Stimulated activated memory B cell treated with anti-CD40 and anti-IgM and Interleukin-4, amounts not matched to agents 10 μg/mL and 1 μg/mL and 100 μg/mL, for 72 hours (primary cell): ENCODE data around the gene RASGRF1.

Source experiments
- ATAC-seq: fragments of 150-1000 bp; cut with Tn5 transposase; 2 replicates; pipeline ENCODE4 v1.10.0; 2021
- H3K27ac Mint-ChIP-seq: one replicate; pipeline ENCODE4 v1.8.0; 2022; ENCODE audit warnings: mild to moderate bottlenecking, mixed read lengths
- H3K27me3 Mint-ChIP-seq: one replicate; pipeline ENCODE4 v1.8.0; 2022; ENCODE audit warnings: mixed read lengths
- H3K36me3 Mint-ChIP-seq: one replicate; pipeline ENCODE4 v1.8.0; 2022; ENCODE audit warnings: mixed read lengths
- H3K4me1 Mint-ChIP-seq: one replicate; pipeline ENCODE4 v1.8.0; 2022; ENCODE audit warnings: mixed read lengths
- H3K4me3 Mint-ChIP-seq: one replicate; pipeline ENCODE4 v1.8.0; 2022; ENCODE audit warnings: mild to moderate bottlenecking, moderate library complexity, mixed read lengths
- H3K9me3 Mint-ChIP-seq: one replicate; pipeline ENCODE4 v1.8.0; 2022; ENCODE audit warnings: mixed read lengths

The RASGRF1 gene

GRCh38 chr15:78987556-78988360, 102.8 kb downstream of the RASGRF1 start:
- H3K27me3 Mint-ChIP-seq, result no peaks in the 10 kb centered on the region
- ATAC-seq, result no peak

DNA sequence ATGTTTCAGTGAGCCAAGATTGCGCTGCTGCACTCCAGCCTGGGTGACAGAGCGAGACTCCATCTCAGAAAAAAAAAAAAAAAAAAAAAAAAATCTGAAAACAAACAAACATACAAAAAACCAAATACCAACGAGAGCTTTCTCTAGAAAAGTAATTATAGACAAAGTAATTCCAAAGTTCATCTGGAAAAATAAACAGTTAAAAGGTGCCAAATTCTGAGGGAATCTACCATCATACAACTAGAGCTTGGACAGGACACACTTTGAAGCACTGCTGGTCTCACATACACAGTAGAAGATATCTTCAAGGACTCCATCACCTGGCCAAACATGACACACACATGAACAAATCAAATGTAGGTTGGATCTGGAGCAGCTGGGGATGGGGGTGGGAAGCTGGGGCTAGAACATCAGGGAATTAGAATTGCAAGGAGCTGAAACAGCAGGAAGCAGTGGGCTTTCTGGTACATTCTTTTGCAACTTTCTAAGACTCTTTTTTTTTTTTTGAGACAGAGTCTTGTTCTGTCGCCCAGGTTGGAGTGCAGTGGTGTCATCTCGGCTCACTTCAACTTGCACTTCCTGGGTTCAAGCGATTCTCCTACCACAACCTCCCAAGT, 104.6 kb downstream of the RASGRF1 start:
- H3K36me3 Mint-ChIP-seq, result peaks cover 23% of the 10 kb centered on the region
- H3K4me3 Mint-ChIP-seq, result no peak overlapping the region
- peaks cover 34% of the 10 kb centered on the region for H3K4me1 Mint-ChIP-seq
- ATAC-seq, result no peak
- H3K27me3 Mint-ChIP-seq, result no peaks in the 10 kb centered on the region
- no peaks in the 10 kb centered on the region for H3K9me3 Mint-ChIP-seq
- H3K27ac Mint-ChIP-seq, result no peak overlapping the region

More at GRCh38 chr15:78987556-78988360, 102.8 kb downstream of the RASGRF1 start:
- Mint-ChIP-seq H3K36me3 (peaks cover 32% of the 10 kb centered on the region), H3K27ac (peak overlapping the region; percentile 83), H3K4me3 (no peak overlapping the region), H3K9me3 (no peaks in the 10 kb centered on the region), H3K4me1 (peaks cover 37% of the 10 kb centered on the region)

- H3K27ac Mint-ChIP-seq, result no peak overlapping the region
- H3K36me3 Mint-ChIP-seq, result peaks cover 13% of the 10 kb centered on the region
- H3K9me3 Mint-ChIP-seq, result no peaks in the 10 kb centered on the region
- H3K27me3 Mint-ChIP-seq, result no peaks in the 10 kb centered on the region
- no peak for ATAC-seq
- no peak overlapping the region for H3K4me3 Mint-ChIP-seq
- peaks cover 48% of the 10 kb centered on the region for H3K4me1 Mint-ChIP-seq
Observed at GRCh38 chr15:78984041-78984440, 106.5 kb downstream of the RASGRF1 start.

DNA sequence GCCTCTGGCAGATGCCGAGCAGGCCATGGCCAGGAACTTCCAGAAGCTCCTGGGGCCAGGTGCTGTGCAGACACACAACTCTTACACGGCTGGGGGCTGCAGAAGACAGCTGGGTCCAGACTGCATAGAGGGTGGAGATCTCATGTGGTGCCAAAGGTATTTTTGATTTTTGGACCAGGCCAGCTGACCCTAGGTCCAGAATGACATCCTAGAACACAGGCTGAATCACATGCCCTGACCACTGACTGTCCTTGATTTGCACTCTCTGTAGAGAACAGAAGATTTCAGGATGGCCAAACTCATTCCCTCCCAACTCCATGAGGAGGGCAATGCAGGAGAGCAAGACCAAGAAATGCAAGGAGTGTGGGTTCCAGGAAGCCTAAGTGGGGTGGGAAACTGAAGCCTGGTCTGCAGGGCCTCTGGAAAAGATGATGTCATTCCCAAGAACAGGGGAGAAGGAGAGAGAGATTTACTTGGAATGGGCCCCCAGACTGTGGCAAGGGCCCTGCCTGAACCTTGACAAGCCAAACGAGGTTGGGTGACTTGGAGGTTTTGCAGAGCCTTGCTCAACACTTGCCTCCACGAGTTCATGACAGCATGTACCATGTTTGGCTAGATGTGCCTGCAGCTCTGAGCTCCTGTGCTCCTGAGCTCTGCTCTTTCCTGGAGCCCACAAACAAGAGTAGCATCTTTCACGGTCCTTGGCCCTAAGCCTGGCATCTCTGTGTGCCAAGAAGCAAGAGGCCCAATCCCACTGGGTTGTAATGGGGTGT, 107.2 kb downstream of the RASGRF1 start:
- ATAC-seq, result no peak
- Mint-ChIP-seq H3K4me1 (peaks cover 49% of the 10 kb centered on the region), H3K27me3 (no peaks in the 10 kb centered on the region), H3K4me3 (no peak overlapping the region), H3K9me3 (no peaks in the 10 kb centered on the region), H3K36me3 (peaks cover 13% of the 10 kb centered on the region), H3K27ac (no peak overlapping the region)

- Mint-ChIP-seq H3K27me3 (no peaks in the 10 kb centered on the region), H3K36me3 (peaks cover 13% of the 10 kb centered on the region), H3K9me3 (no peaks in the 10 kb centered on the region), H3K4me3 (no peak overlapping the region), H3K4me1 (peaks cover 49% of the 10 kb centered on the region), H3K27ac (no peak overlapping the region)
- ATAC-seq, result no peak
Observed at GRCh38 chr15:78982736-78983135, 107.8 kb downstream of the RASGRF1 start.

DNA sequence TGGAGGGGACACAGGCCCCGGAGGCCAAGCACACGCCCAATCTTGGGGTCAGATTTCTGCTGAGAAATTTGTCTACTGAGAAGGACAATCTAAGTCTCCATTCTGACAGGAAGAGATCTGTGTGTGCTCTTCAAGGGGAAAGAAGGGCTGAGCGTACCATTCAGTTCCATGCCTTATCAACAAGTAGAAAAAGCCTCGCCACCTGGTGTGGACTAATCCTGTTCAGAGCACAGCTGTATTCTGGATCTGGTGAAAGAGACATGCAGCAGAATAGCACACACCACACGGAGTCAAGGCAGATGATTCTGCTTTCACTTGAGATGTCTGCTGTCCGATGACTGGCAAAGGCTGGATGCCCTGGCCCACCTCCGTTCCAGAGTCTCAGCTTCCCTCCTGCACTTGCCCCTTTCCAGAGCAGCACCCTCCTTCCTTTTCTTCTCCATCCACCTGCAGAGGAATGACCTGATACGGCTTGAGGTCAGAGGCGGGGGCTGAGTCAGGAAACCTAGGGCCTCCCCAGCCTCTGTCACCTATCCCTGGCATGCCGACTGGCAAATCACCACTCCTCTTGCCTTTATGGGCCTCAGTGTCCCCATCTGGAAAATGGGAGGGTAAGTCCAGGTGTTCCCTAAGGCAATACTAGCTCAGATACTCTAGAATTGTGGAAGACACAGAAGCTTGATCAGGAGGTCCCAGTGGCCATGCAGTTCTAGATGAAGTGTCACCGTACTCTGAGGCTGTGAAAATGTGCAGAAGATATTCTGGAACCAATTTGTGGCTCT, 108.9 kb downstream of the RASGRF1 start:
- Mint-ChIP-seq H3K4me3 (no peak overlapping the region), H3K27ac (no peak overlapping the region), H3K4me1 (peaks cover 56% of the 10 kb centered on the region), H3K27me3 (no peaks in the 10 kb centered on the region), H3K36me3 (peaks cover 13% of the 10 kb centered on the region), H3K9me3 (no peaks in the 10 kb centered on the region)
- no peak for ATAC-seq

DNA sequence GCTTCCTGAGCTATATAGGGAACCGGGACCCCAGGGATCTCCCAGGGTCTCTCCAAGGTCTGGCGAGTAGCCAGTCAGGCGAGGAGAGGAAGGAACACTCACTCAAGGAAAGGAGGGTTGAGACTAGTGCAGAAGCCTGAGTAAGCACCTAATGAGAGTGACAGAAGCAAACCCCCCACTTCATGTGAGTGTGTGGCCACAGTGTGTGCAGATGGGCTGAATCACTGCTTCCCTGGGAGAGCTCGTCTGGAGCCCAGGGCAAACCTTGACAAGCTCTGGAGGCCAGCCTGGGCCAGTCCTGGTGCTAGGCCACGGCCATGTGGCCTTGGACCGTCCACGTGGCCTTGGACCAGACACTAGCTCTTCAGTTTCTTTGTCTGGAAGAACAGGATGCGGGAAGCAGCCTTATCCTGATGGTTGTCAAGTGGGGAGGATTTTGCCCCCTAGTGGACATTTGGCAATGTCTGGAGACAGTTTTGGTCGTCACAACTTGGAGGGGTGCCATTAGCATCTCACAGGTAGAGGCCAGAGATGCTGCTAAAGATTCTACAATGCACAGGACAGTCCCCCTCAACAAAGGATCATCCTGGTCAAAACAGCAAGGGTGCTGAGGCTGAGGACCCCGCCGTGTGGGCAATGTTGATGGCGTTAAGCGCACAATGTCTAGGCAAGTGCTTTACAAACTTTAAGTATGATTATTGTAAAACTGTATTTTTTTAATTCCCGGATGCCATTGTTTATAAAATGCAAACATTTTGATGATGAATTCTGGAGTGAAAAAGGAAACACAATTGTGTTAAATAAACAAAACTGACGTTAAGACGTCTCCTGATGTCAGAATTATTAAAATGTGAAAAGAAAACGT, 110.9 kb downstream of the RASGRF1 start:
- Mint-ChIP-seq H3K4me3 (peak overlapping the region; percentile 81), H3K27me3 (no peaks in the 10 kb centered on the region), H3K4me1 (peaks cover 69% of the 10 kb centered on the region), H3K27ac (peak overlapping the region; percentile 90), H3K36me3 (peaks cover 13% of the 10 kb centered on the region), H3K9me3 (no peaks in the 10 kb centered on the region)
- ATAC-seq, result no peak

DNA sequence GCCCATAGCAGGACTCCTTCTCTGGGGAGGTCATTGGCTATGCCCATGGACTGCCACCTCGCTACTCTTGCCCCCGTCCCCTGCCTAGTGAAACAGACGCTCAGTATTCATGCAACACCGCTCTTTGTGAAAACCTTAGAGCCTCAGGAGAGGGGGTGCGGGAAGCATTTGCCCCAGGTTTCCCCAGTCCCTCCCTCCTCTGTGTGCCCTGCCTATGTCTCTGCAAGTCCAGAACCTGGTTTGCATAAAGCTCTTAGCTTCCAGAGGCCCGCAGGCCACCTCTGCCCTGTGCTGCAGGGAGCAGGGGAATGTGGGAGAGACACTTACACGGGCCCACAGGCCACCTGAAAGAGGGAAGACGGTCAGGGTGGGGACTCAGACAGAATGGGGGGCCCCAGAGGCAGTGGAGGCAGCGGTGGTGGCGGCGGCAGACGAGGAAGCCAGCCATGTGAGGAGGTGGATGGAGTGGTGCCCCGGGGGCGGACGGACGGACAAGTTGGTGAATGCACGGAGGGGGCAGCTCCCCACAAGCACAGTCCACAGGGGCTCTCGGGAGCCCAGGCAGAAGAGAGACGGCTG, 111.9 kb downstream of the RASGRF1 start:
- Mint-ChIP-seq H3K36me3 (peaks cover 6% of the 10 kb centered on the region), H3K27ac (peak overlapping the region; percentile 90), H3K9me3 (no peaks in the 10 kb centered on the region), H3K4me3 (peak overlapping the region; percentile 81), H3K4me1 (peaks cover 66% of the 10 kb centered on the region), H3K27me3 (no peaks in the 10 kb centered on the region)
- no peak for ATAC-seq

- Mint-ChIP-seq H3K36me3 (no peaks in the 10 kb centered on the region), H3K27me3 (no peaks in the 10 kb centered on the region), H3K4me1 (peaks cover 59% of the 10 kb centered on the region), H3K4me3 (peak overlapping the region; percentile 51), H3K9me3 (no peaks in the 10 kb centered on the region), H3K27ac (peak overlapping the region; percentile 90)
- peak; percentile 68 for ATAC-seq
Observed at GRCh38 chr15:78977591-78978347, 112.8 kb downstream of the RASGRF1 start.

DNA sequence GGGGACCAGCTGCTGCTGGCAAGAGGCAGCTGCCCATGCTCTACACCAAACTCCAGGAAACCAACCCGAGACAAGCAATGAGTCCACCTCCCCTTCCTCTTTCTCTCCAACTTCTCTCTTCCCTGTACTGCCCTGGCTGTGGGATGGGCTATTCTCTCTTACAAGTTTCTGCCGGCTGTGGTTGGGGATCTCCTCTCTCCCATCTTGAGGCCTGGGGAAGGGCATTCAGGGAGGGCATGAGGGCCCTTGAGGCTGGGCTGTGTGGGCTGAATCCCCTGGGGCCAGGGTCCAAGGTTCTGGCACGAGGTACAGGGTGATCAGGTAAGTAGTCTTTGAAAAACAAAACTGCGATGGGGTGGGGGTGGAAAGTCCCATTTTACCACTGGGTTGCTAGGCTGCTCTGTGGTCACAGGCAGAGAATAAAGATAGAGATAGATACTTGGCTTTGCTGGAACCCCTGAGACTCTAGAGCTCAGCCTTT, 113.4 kb downstream of the RASGRF1 start:
- ATAC-seq, result peak; percentile 92
- no peaks in the 10 kb centered on the region for H3K36me3 Mint-ChIP-seq
- no peaks in the 10 kb centered on the region for H3K27me3 Mint-ChIP-seq
- peak overlapping the region; percentile 90 for H3K27ac Mint-ChIP-seq
- no peaks in the 10 kb centered on the region for H3K9me3 Mint-ChIP-seq
- H3K4me1 Mint-ChIP-seq, result peaks cover 53% of the 10 kb centered on the region
- H3K4me3 Mint-ChIP-seq, result peak overlapping the region; percentile 51

DNA sequence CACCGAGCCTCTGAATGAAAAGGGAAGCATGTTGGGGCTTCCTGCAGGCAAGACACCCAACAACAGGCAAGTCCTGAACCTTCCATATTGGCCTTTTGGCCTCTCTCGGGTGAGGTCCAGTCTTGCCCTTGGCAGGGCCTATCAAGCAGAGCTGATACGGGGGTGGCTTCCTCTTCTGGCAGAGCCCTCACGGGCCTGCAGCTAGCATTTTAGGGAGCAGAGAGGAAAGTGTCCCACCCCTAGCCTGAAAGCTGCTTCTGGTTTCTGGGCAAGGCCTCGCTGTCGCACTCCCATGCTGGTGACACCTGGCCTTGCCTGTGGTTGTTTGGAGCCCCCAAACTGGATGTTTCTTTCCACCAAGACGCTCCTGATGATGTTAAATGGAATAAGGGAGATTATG, 113.9 kb downstream of the RASGRF1 start:
- H3K4me3 Mint-ChIP-seq, result no peak overlapping the region
- peaks cover 50% of the 10 kb centered on the region for H3K4me1 Mint-ChIP-seq
- peak overlapping the region; percentile 90 for H3K27ac Mint-ChIP-seq
- peak; percentile 22 for ATAC-seq
- no peaks in the 10 kb centered on the region for H3K9me3 Mint-ChIP-seq
- H3K27me3 Mint-ChIP-seq, result no peaks in the 10 kb centered on the region
- no peaks in the 10 kb centered on the region for H3K36me3 Mint-ChIP-seq

DNA sequence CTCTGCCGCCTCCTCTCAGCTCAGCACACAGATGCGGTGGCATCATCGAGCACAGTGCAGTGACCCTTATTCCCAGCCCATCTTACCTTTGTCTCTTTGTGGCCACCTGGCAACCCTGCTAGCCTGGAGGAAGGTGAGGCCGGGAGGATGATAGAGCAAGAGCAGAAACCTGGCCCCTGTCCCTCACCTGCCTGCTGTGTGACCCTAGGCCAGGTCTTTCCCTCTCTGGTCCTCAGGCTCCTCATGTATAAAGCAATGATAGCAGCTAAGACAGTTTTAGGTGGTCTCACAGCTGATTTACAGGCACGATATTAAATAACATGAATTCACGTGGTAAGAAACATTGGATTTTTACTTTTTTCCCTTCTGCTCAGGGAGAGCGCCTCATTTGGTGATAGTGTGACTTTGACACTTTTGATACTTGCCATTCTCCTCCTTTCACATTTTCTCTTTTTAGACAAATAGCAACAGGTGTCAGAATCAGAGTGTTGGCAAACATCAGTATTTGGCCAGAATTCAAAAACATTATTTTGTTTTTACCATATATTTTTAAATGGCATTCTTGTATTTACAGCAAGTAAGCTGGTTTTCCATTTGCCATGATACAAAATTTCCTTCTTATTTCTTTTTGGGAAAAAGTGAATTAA, 116.2 kb downstream of the RASGRF1 start:
- Mint-ChIP-seq H3K4me1 (peaks cover 45% of the 10 kb centered on the region), H3K36me3 (peaks cover 6% of the 10 kb centered on the region), H3K27ac (peak overlapping the region; percentile 38), H3K27me3 (no peaks in the 10 kb centered on the region), H3K9me3 (no peaks in the 10 kb centered on the region), H3K4me3 (no peak overlapping the region)
- no peak for ATAC-seq
